Keratinocyte (primary cell): ENCODE measurements around the gene LRCOL1.

ENCODE experiments used
- EZH2 ChIP-seq: IDR thresholded peaks from one replicate; pipeline ENCODE4 v1.6.1; 2012; ENCODE audit warnings: inconsistent platforms, mild to moderate bottlenecking, low read length, moderate library complexity
- TF ChIP-seq, protein P1 (sequence below), 3 experiments: IDR thresholded peaks in 1 of 3; conservative IDR thresholded peaks in 1 of 3; optimal IDR thresholded peaks in 1 of 3; 2 replicates in 2 of 3; 3 replicates in 1 of 3; pipeline versions ENCODE3 to v1.5.1; 2011; ENCODE audit warnings: low read length in 3 of 3, mild to moderate bottlenecking in 3 of 3, moderate library complexity in 2 of 3, control low read depth in 1 of 3, inconsistent platforms in 1 of 3; ENCODE audit not compliant: insufficient read depth in 2 of 3; ENCODE audit errors: extremely low read depth in 1 of 3

DNA sequence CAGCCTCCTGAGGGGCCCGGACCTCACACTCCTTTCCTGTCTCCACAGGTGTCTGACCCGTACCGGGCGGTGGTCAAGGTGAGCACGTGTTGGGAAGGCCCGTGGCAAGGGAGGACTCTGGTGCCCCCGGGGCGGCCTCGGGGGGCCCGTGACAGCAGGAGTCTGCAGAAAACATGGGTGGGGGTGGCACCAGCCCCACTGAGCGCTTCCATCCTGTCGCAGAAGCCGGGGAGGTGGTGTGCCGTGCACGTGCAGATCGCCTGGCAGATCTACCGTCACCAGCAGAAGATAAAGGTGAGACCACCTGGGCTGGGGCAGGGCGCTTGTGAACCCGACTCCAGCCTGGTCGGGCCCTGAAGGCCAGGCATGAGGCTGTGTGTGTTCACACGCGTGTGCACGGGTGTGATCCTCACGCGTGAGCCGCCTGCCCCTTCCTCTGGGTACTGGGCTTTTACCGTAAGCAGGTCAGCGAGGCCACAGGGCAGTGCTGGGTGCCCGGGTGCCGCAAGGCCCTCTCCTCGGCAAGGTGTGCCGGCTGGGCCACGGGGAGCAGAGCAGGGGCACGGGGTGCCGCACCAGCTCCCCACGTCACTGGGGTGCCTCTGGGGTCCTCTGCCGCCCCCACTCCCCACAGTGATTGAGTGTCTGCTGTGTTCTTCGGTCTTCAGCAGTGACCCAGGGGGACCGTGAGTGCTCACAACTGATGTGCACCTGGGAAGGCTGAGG lies 35.9 kb downstream of the LRCOL1 start:
- TF ChIP-seq, protein P1, sequence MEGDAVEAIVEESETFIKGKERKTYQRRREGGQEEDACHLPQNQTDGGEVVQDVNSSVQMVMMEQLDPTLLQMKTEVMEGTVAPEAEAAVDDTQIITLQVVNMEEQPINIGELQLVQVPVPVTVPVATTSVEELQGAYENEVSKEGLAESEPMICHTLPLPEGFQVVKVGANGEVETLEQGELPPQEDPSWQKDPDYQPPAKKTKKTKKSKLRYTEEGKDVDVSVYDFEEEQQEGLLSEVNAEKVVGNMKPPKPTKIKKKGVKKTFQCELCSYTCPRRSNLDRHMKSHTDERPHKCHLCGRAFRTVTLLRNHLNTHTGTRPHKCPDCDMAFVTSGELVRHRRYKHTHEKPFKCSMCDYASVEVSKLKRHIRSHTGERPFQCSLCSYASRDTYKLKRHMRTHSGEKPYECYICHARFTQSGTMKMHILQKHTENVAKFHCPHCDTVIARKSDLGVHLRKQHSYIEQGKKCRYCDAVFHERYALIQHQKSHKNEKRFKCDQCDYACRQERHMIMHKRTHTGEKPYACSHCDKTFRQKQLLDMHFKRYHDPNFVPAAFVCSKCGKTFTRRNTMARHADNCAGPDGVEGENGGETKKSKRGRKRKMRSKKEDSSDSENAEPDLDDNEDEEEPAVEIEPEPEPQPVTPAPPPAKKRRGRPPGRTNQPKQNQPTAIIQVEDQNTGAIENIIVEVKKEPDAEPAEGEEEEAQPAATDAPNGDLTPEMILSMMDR (optimal IDR thresholded peaks at IDR 0.05 in 1 of 3, IDR thresholded peaks at IDR 0.05 in 1 of 3, conservative IDR thresholded peaks at IDR 0.05 in 1 of 3; ENCODE audit: extremely low read depth in 1 of 3, insufficient read depth in 2 of 3, low read length in 3 of 3): no peak
- TF ChIP-seq EZH2: no peak
